ENCODE data around the gene HSPB6. TPM values are rescaled to one million over a fixed set of nuclear protein-coding genes. Genes with fewer than 3 reads are reported as not detected.
A peak's percentile ranks its signal among the peaks of the same experiment; 100 is the strongest.

The HSPB6 gene
- total RNA-seq, 1 donor from 2014 or later: 506 TPM

GRCh38 chr19:35767288-35768081 lies 10.7 kb upstream of the HSPB6 start:
- no peak for DNase-seq (ENCODE audit: low spot score)

DNA sequence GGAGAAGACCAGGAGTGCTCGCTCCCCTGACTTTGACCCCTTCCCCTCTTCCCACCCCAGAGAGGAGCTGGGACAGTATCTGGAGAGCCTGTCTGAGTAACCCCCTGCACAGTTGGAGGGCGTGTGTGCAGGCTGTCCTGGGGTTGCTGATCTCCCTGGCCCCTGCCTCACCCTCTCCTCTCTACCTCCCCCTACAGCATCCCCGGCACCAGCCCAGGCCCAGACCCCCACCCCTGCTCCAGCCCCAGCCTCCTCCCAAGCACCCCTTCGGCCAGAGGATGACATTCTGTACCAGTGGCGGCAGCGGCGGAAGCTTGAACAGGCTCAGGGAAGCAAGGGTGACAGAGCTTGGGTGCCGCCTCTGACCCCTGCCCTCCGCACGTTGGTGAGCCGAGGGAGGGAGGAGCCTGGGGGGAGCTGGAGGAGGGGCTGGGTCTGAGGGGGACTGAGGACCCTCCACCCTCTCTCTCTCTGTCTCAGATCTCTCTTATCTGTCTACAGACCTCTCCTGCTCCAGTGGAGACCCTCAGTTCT lies 9.8 kb upstream of the HSPB6 start:
- DNase-seq (ENCODE audit: low spot score): no peak

GRCh38 chr19:35764432-35765315 lies 7.8 kb upstream of the HSPB6 start:
- no peak for DNase-seq (ENCODE audit: low spot score)

DNA sequence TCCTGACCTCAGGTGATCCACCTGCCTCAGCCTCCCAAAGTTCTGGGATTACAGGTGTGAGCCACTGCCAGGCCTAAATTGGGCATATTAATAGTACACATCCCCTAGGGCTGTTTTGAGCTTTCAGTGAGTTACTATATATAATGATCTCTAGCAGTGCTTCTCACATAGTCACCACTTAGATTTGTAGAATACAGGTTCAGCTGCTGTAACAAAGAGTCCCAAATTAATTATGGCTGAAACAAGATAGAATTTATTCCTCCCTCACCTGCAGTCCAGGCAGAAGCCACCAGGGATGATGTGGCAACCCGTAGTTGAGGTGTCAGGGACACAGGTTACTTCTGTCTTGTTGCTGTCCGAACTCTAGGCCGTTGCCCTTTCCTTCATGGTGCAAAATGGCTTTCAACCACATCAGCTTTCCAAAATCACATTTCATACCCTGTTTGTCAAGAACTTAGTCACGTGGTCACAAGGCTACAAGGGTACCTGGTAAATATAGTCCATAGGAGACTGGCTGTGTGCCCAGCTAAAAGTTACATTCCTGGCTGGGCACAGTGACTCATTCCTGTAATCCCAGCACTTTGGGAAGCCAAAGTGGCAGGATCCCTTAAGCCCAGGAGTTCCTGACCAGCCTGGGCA lies 4.0 kb upstream of the HSPB6 start:
- no peak for DNase-seq (ENCODE audit: low spot score)

DNA sequence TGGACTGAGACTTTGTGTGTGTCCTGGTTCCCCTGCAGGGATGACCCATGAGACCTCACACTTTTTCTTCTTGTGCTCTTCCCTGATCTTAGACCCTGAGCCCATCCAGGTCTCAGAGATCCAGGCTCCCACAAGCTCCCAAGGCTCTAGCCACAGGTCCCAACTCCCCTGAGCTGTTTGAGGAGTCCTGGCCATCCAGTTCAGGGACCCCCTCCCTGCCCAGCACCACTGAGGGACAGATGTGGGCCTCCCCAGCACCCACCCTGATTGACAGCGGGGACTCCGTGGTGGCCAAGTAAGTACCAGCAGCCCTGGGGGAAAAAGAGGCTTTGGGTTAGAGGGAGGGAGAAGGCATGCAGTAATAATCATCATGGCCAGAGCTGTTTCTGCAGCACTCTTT lies 2.9 kb upstream of the HSPB6 start:
- DNase-seq (ENCODE audit: low spot score): no peak

- DNase-seq (ENCODE audit: low spot score): peak; percentile 99
These were observed 1.1 kb upstream of the HSPB6 start, which contains the start of gene PROSER3 for GRCh38 chr19:35757749-35758608. PROSER3 (plus strand) TSS chr19:35758176; CDS start chr19:35758216, 40 bp downstream.

DNA sequence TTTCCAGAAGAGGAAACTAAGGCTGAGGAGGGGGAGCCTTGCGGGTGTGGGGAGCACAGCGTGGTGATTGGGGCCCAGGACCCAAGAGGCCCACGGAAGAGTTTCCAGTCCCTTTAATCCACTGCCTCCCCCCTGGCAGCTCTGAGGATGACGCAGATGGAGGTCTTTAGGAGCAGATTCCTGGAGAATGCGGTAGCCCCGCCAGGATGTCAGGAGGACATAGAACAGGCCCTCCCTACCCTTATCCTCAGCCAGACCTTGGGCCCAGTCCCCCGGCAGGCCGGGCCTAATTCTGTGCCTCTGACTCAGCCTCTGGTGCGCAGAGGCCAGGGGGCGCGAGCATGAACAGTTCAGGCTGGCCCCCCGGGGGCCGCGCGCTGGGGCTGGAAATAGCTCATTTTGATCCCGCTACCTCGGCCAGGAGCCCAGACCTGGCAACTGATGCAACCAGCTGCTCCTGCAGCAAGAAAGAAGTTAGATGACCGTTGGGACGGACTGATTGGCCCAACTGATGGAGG lies 461 bp upstream of the HSPB6 start:
- DNase-seq (ENCODE audit: low spot score): peak; percentile 96

- DNase-seq (ENCODE audit: low spot score): peak; percentile 97
These were observed 1.1 kb downstream of the HSPB6 start for GRCh38 chr19:35755550-35756376.

DNA sequence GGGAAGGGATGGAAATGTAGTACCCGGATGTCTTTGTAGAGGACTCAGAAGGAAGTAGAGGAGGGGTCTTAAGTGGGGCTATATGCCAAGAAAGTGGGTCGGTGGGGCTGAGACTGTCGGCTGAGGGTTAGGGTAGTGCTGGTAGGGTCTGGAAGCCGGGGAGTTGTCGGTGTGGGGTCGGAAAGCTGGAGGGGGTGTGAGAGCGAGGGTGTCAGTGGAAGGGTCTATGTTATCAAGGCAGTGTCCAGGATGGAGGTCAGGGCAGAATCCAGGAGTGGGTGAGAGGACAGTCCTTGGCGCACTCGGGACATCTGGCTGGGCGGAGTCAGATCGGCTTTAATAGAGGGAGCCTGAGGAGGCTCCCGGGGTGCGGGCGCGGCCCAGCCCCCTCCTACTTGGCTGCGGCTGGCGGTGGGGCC lies 1.7 kb downstream of the HSPB6 start:
- DNase-seq (ENCODE audit: low spot score): no peak

- DNase-seq (ENCODE audit: low spot score): no peak
These were observed 2.3 kb downstream of the HSPB6 start for GRCh38 chr19:35754370-35755130.

DNA sequence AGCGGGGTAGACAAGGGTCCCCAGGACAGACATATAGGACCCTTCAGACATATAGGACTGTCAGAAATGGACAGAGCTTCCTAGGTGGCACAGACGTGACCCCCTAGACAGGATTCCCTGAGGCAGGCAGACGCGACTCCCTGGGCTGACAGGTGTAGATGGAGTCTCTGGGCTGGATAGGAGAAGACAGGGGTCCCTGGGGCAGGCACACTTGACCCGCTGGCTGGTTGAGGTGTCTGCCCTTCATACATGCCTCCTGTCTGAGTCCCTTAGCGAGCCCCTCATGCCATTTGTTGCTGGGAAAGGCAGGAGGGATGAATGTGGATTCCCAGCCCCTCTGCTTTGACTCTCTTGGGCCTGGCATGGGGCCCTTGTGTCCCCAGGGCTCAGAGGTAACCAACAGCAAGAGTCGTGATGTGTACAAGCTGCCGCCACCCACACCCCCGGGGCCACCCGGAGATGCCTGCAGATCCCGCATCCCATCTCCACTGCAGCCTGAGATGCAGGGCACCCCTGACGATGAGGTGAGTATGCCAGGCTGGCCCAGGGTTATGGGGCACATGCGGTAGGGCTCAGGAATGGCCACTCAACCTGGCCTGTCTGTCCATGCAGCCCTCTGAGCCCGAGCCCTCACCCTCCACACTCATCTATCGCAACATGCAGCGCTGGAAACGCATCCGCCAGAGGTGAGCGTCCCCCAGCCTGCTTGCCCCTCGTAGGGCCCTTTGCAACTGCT lies 3.0 kb downstream of the HSPB6 start:
- no peak for DNase-seq (ENCODE audit: low spot score)

GRCh38 chr19:35752746-35753350 lies 4.0 kb downstream of the HSPB6 start:
- no peak for DNase-seq (ENCODE audit: low spot score)

GRCh38 chr19:35751839-35752745 lies 4.7 kb downstream of the HSPB6 start:
- DNase-seq (ENCODE audit: low spot score): no peak

DNA sequence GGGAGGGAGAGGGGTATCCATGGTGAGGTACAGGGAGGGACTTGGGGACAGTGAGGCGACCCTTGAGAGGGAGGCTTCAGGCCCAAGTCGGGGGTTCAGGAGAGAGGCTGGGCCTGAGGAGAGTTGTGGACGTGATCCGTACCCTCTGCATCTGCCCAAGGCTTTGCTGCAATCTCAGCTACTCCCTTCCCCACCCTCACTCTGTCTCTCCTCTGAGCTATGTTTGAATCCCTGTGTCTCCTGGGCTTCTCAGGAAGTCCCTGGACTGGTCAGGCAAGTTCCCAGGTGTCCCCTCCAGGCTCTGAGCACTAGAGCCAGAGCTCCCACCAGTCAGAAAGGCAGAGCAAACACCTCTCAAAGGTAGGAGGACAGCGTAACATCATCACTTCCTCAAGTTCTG lies 6.7 kb downstream of the HSPB6 start:
- DNase-seq (ENCODE audit: low spot score): no peak

GRCh38 chr19:35748106-35749020 lies 8.5 kb downstream of the HSPB6 start, which contains the start of gene LIN37:
LIN37 (plus strand) TSS chr19:35748576; CDS start chr19:35748725, 149 bp downstream.
- peak; percentile 99 for DNase-seq (ENCODE audit: low spot score)

All from mesenteric fat pad (tissue), 1 donor.